22Rv1 (cell line): ENCODE measurements around the gene PRPF40A.

Experiments used
- CTCF ChIP-seq: fragments of 450-650 bp; IDR thresholded peaks from 2 replicates; pipeline ENCODE4 v1.5.1; 2017; ENCODE audit warnings: mild to moderate bottlenecking
- ZFX ChIP-seq: fragments of 450-650 bp; IDR thresholded peaks from 2 replicates; pipeline ENCODE4 v1.6.1; 2017; ENCODE audit warnings: antibody characterized with exemption, borderline replicate concordance

GRCh38 chr2:152606081-152606480 lies 111.2 kb downstream of the PRPF40A start:
- TF ChIP-seq CTCF: no peak
- no peak for TF ChIP-seq ZFX
